Measurements from ENCODE around the gene CES5A.

CES5A gene

DNA sequence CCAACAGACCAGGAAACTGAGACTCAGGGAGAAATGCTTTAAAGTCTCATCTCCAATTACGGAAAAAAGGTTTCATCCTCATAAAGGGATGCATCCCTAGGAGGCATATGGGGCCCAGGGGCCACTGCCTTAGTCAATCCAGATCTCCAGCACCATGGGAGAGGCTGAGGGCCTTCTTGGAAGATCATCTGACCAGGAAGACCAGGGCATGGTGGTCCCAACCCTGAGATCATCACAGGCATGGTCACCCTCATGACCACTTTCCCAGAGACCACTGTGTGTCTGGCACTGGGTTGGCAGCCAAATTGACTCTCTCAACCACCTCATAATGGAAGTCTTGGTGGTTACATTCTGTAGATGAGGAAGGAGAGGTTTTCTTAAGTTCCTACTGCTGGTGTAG, 23.4 kb upstream of the CES5A start:
- TF ChIP-seq EZH2 (IDR thresholded peaks at IDR 0.05; ENCODE audit: borderline replicate concordance, low read depth, low read length, severe bottlenecking) = no peak
- TF ChIP-seq, protein P1, sequence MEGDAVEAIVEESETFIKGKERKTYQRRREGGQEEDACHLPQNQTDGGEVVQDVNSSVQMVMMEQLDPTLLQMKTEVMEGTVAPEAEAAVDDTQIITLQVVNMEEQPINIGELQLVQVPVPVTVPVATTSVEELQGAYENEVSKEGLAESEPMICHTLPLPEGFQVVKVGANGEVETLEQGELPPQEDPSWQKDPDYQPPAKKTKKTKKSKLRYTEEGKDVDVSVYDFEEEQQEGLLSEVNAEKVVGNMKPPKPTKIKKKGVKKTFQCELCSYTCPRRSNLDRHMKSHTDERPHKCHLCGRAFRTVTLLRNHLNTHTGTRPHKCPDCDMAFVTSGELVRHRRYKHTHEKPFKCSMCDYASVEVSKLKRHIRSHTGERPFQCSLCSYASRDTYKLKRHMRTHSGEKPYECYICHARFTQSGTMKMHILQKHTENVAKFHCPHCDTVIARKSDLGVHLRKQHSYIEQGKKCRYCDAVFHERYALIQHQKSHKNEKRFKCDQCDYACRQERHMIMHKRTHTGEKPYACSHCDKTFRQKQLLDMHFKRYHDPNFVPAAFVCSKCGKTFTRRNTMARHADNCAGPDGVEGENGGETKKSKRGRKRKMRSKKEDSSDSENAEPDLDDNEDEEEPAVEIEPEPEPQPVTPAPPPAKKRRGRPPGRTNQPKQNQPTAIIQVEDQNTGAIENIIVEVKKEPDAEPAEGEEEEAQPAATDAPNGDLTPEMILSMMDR (IDR thresholded peaks at IDR 0.05; ENCODE audit: borderline replicate concordance, extremely low read depth, low read length, poor library complexity, severe bottlenecking) = no peak
- H4K20me1 ChIP-seq (ENCODE audit: insufficient read depth, low read length) = no peaks in the 10 kb centered on the region
- ATAC-seq (ENCODE audit: insufficient read depth, low read depth) (no peak), DNase-seq (no peak)
- no peak overlapping the region for H3K27ac ChIP-seq (ENCODE audit: low read length)
- H3K4me3 ChIP-seq (ENCODE audit: low read depth in 1 of 2, low read length in 2 of 2) = no peak overlapping the region
- no peak overlapping the region for H3K9ac ChIP-seq (ENCODE audit: low read depth, low read length)
- no peak overlapping the region for H3K4me2 ChIP-seq (ENCODE audit: insufficient read depth, low read length)
- H3K4me1 ChIP-seq (ENCODE audit: insufficient read depth, low read length) = no peaks in the 10 kb centered on the region
- H3K79me2 ChIP-seq (ENCODE audit: insufficient read depth, low read length) = no peaks in the 10 kb centered on the region
- H3K9me3 ChIP-seq (ENCODE audit: insufficient read depth, low read length, severe bottlenecking) = peaks cover 5% of the 10 kb centered on the region
- H2AFZ ChIP-seq (ENCODE audit: low read depth, low read length) = no peak overlapping the region
- H3K36me3 ChIP-seq (ENCODE audit: insufficient read depth, low read length) = no peaks in the 10 kb centered on the region
- no peaks in the 10 kb centered on the region for H3K27me3 ChIP-seq (ENCODE audit: insufficient read depth, low read length, poor library complexity)

DNA sequence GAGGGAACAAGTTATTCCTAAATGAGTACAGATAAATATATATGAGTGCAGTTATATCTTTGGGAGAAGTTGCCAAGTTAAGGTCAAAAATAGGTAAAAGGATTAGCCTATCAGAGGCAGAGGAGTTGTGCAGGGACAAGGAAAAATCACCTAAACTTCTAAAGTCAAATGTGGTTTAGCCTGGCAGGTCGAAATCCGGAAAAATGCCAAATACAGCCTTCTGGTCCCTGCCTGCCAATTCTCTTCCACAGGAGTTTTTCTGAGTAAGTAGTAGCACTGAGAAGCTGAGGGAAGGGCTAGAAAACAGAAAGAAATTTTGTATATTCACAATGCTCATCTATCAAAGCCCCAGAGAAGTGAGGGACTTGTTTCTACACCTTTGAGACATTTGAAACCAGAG, 17.6 kb upstream of the CES5A start:
- H3K9ac ChIP-seq (ENCODE audit: low read depth, low read length) = no peak overlapping the region
- H2AFZ ChIP-seq (ENCODE audit: low read depth, low read length) = no peak overlapping the region
- H3K79me2 ChIP-seq (ENCODE audit: insufficient read depth, low read length) = no peaks in the 10 kb centered on the region
- H3K4me3 ChIP-seq (ENCODE audit: low read depth in 1 of 2, low read length in 2 of 2) = no peak overlapping the region
- TF ChIP-seq, protein P1 (IDR thresholded peaks at IDR 0.05; ENCODE audit: borderline replicate concordance, extremely low read depth, low read length, poor library complexity, severe bottlenecking) = no peak
- TF ChIP-seq EZH2 (IDR thresholded peaks at IDR 0.05; ENCODE audit: borderline replicate concordance, low read depth, low read length, severe bottlenecking) = no peak
- no peak for DNase-seq
- no peak for ATAC-seq (ENCODE audit: insufficient read depth, low read depth)
- H3K4me1 ChIP-seq (ENCODE audit: insufficient read depth, low read length) = no peaks in the 10 kb centered on the region
- no peaks in the 10 kb centered on the region for H4K20me1 ChIP-seq (ENCODE audit: insufficient read depth, low read length)
- H3K27me3 ChIP-seq (ENCODE audit: insufficient read depth, low read length, poor library complexity) = no peaks in the 10 kb centered on the region
- peaks cover 9% of the 10 kb centered on the region for H3K9me3 ChIP-seq (ENCODE audit: insufficient read depth, low read length, severe bottlenecking)
- no peaks in the 10 kb centered on the region for H3K36me3 ChIP-seq (ENCODE audit: insufficient read depth, low read length)
- no peak overlapping the region for H3K4me2 ChIP-seq (ENCODE audit: insufficient read depth, low read length)
- H3K27ac ChIP-seq (ENCODE audit: low read length) = no peak overlapping the region

GRCh38 chr16:55889518-55889917, 14.3 kb upstream of the CES5A start:
- Histone ChIP-seq H3K79me2 (ENCODE audit: insufficient read depth, low read length) (no peaks in the 10 kb centered on the region), H2AFZ (ENCODE audit: low read depth, low read length) (no peak overlapping the region), H3K9ac (ENCODE audit: low read depth, low read length) (no peak overlapping the region), H4K20me1 (ENCODE audit: insufficient read depth, low read length) (no peaks in the 10 kb centered on the region), H3K4me2 (ENCODE audit: insufficient read depth, low read length) (no peak overlapping the region), H3K27me3 (ENCODE audit: insufficient read depth, low read length, poor library complexity) (no peaks in the 10 kb centered on the region), H3K9me3 (ENCODE audit: insufficient read depth, low read length, severe bottlenecking) (peaks cover 4% of the 10 kb centered on the region), H3K36me3 (ENCODE audit: insufficient read depth, low read length) (no peaks in the 10 kb centered on the region), H3K4me1 (ENCODE audit: insufficient read depth, low read length) (no peaks in the 10 kb centered on the region), H3K4me3 (ENCODE audit: low read depth in 1 of 2, low read length in 2 of 2) (no peak overlapping the region), H3K27ac (ENCODE audit: low read length) (no peak overlapping the region)
- ATAC-seq (ENCODE audit: insufficient read depth, low read depth) (no peak), DNase-seq (no peak)
- no peak for TF ChIP-seq EZH2 (IDR thresholded peaks at IDR 0.05; ENCODE audit: borderline replicate concordance, low read depth, low read length, severe bottlenecking)
- TF ChIP-seq, protein P1 (IDR thresholded peaks at IDR 0.05; ENCODE audit: borderline replicate concordance, extremely low read depth, low read length, poor library complexity, severe bottlenecking) = no peak

DNA sequence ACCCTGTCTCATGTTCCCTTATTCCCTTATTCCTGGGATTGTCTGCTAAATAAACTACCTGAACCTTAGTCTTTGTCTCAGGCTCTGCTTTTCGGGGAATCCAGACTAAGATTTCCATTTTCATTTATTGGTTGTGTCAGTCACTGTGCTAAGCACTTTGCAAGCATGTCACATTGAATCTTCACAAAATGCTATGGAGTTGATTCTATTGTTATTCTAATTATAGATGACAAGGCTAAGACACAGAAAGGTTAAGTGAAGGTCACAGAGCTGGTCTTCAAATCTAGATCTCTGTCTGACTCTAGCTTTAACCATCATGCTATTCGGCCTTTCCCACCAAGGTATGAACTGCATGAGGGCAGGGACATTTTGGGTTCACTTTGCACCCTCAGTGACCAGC, 13.4 kb upstream of the CES5A start:
- DNase-seq = no peak
- H3K9me3 ChIP-seq (ENCODE audit: insufficient read depth, low read length, severe bottlenecking) = peaks cover 4% of the 10 kb centered on the region
- no peak overlapping the region for H3K4me3 ChIP-seq (ENCODE audit: low read depth in 1 of 2, low read length in 2 of 2)
- no peak overlapping the region for H3K27ac ChIP-seq (ENCODE audit: low read length)
- H3K9ac ChIP-seq (ENCODE audit: low read depth, low read length) = no peak overlapping the region
- no peaks in the 10 kb centered on the region for H3K4me1 ChIP-seq (ENCODE audit: insufficient read depth, low read length)
- H3K4me2 ChIP-seq (ENCODE audit: insufficient read depth, low read length) = no peak overlapping the region
- no peaks in the 10 kb centered on the region for H3K27me3 ChIP-seq (ENCODE audit: insufficient read depth, low read length, poor library complexity)
- H2AFZ ChIP-seq (ENCODE audit: low read depth, low read length) = no peak overlapping the region
- no peak for ATAC-seq (ENCODE audit: insufficient read depth, low read depth)
- no peaks in the 10 kb centered on the region for H3K79me2 ChIP-seq (ENCODE audit: insufficient read depth, low read length)
- no peaks in the 10 kb centered on the region for H4K20me1 ChIP-seq (ENCODE audit: insufficient read depth, low read length)
- H3K36me3 ChIP-seq (ENCODE audit: insufficient read depth, low read length) = no peaks in the 10 kb centered on the region
- TF ChIP-seq EZH2 (IDR thresholded peaks at IDR 0.05; ENCODE audit: borderline replicate concordance, low read depth, low read length, severe bottlenecking) = no peak
- TF ChIP-seq, protein P1 (IDR thresholded peaks at IDR 0.05; ENCODE audit: borderline replicate concordance, extremely low read depth, low read length, poor library complexity, severe bottlenecking) = no peak

All from DND-41 (cell line).